GM13976 (cell line): ENCODE results near the gene ECT2L.

Experiments used
- DNase-seq: peaks from one replicate; pipeline ENCODE4 v3.0.0; 2012; ENCODE audit warnings: low spot score
- CTCF ChIP-seq: IDR thresholded peaks from 2 replicates; pipeline ENCODE4 v1.5.1; 2012; ENCODE audit warnings: borderline replicate concordance, mild to moderate bottlenecking; ENCODE audit not compliant: insufficient read depth; ENCODE audit errors: extremely low read depth, missing control alignments, control extremely low read depth
- in situ Hi-C: fragments of 300-500 bp; cut with MboI; formaldehyde crosslinking; loops from one replicate; pipeline ENCODE4 v1.12.0; 2022; ENCODE audit warnings: low sequenced_read_pairs, mixed read lengths, inconsistent platforms; ENCODE audit not compliant: unreplicated experiment

Gene ECT2L

GRCh38 chr6:138795809-138796603, at the start of gene ECT2L:
Gene ECT2L, plus strand, starts transcription at chr6:138796087. Its CDS starts 17,188 bp downstream, at chr6:138813275.
- DNase-seq, result peak; percentile 19
- in situ Hi-C loops, result no loop called here
- TF ChIP-seq CTCF, result no peak

- no peak for DNase-seq
- no peak for TF ChIP-seq CTCF
- in situ Hi-C loops, result no loop called here
Measured at GRCh38 chr6:138752017-138752416, 43.9 kb upstream of the ECT2L start.

GRCh38 chr6:138757136-138757535, 38.8 kb upstream of the ECT2L start:
- no peak for TF ChIP-seq CTCF
- DNase-seq, result no peak
- in situ Hi-C loops, result no loop called here

GRCh38 chr6:138765896-138766655, 29.8 kb upstream of the ECT2L start:
- in situ Hi-C loops, result no loop called here
- peak; percentile 39 for DNase-seq
- TF ChIP-seq CTCF, result peak; percentile 45

GRCh38 chr6:138769102-138769676, 26.7 kb upstream of the ECT2L start:
- no peak for TF ChIP-seq CTCF
- in situ Hi-C loops, result no loop called here
- no peak for DNase-seq

GRCh38 chr6:138772596-138773176, 23.2 kb upstream of the ECT2L start:
- DNase-seq, result no peak
- in situ Hi-C loops, result no loop called here
- TF ChIP-seq CTCF, result no peak
